GM13977 (cell line): Measurements from ENCODE around the gene MED10.

ENCODE experiments used
- DNase-seq: peaks from one replicate; pipeline ENCODE4 v3.0.0; 2012; ENCODE audit warnings: low spot score
- CTCF ChIP-seq: IDR thresholded peaks from 2 replicates; pipeline ENCODE4 v1.5.1; 2012; ENCODE audit warnings: mild to moderate bottlenecking, control low read depth; ENCODE audit not compliant: insufficient read depth; ENCODE audit errors: extremely low read depth, missing control alignments
- in situ Hi-C: fragments of 300-500 bp; cut with MboI; formaldehyde crosslinking; loops from one replicate; pipeline ENCODE4 v1.12.0; 2022; ENCODE audit warnings: low sequenced_read_pairs, low pct_unique_long_range_greater_than_20kb, mixed read lengths, inconsistent platforms; ENCODE audit not compliant: unreplicated experiment

The MED10 gene

GRCh38 chr5:6347165-6347564 is 31.2 kb downstream of the MED10 start:
- TF ChIP-seq CTCF = no peak

GRCh38 chr5:6344593-6344989 is 33.8 kb downstream of the MED10 start:
- no peak for DNase-seq
- in situ Hi-C loops = no loop called here
- TF ChIP-seq CTCF = no peak

More at GRCh38 chr5:6347165-6347564, 31.2 kb downstream of the MED10 start:
- no peak for DNase-seq
- in situ Hi-C loops = no loop called here

GRCh38 chr5:6343951-6344592 is 34.3 kb downstream of the MED10 start:
- DNase-seq = no peak
- in situ Hi-C loops = no loop called here
- no peak for TF ChIP-seq CTCF

GRCh38 chr5:6342689-6343315 is 35.5 kb downstream of the MED10 start:
- no peak for DNase-seq
- no peak for TF ChIP-seq CTCF
- in situ Hi-C loops = no loop called here

GRCh38 chr5:6340100-6340499 is 38.2 kb downstream of the MED10 start:
- TF ChIP-seq CTCF = no peak
- no peak for DNase-seq
- in situ Hi-C loops = no loop called here

GRCh38 chr5:6338871-6339270 is 39.5 kb downstream of the MED10 start:
- no peak for DNase-seq
- in situ Hi-C loops = no loop called here
- no peak for TF ChIP-seq CTCF
